Measurements from ENCODE around the gene AFG3L2. TPM values are rescaled to one million over a fixed set of nuclear protein-coding genes. Genes with fewer than 3 reads are reported as not detected.

Gene AFG3L2
- total RNA-seq, 1 experiment from 2014 or later, result 73.5 TPM

DNA sequence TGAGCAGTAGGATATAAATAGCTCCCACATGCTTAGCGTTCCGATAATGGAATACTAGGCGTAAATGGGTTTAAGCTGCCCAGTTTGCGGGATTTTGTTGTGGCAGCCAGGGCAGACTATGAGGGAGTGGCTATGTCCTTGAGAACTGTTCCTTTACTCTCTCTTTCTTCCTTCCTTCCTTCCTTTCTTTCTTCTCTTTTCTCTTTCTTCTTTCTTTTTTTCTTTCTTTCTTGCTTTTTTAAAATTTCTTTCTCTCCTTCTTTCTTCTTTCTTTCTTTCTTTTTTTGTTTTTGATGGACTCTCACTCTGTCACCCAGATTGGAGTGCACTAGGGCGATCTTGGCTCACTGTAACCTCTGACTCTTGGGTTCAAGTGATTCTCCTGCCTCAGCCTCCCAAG lies 21.6 kb upstream of the AFG3L2 start:
- H3K4me2 ChIP-seq (ENCODE audit: insufficient read depth, insufficient read length, low read length), result no peak overlapping the region
- no peak overlapping the region for H2BK120ac ChIP-seq (ENCODE audit: low read depth, low read length, poor library complexity, severe bottlenecking)
- H3K27me3 ChIP-seq (ENCODE audit: insufficient read depth, low read length), result no peaks in the 10 kb centered on the region
- no peak overlapping the region for H3K27ac ChIP-seq (ENCODE audit: insufficient read length, low read depth, low read length)
- no peak overlapping the region for H3K18ac ChIP-seq (ENCODE audit: insufficient read length, low read depth, low read length)
- no peaks in the 10 kb centered on the region for H3K79me1 ChIP-seq (ENCODE audit: insufficient read depth, low read depth, low read length, poor library complexity, severe bottlenecking)
- WGBS (ENCODE audit: extremely low coverage, insufficient read length, low lambda C conversion rate), result no CpG with 5 or more reads among the region's 5 CpGs
- Mint-ChIP-seq H3K4me1 (peaks cover 22 to 23% of the 10 kb centered on the region in 2 experiments), H3K36me3 (ENCODE audit: insufficient read depth in 1 of 3, low read depth in 3 of 3) (no peaks in the 10 kb centered on the region), H3K27ac (no peak overlapping the region), H3K4me3 (no peak overlapping the region), H3K9me3 (no peaks in the 10 kb centered on the region; a peak in 1 of 5 replicates), H3K27me3 (ENCODE audit: low read depth) (peaks cover 10% of the 10 kb centered on the region)
- H2BK15ac ChIP-seq (ENCODE audit: low read depth, low read length), result no peak overlapping the region
- H2BK12ac ChIP-seq (ENCODE audit: insufficient read length, low read depth, low read length), result no peak overlapping the region
- H2AFZ ChIP-seq (ENCODE audit: low read length), result no peak overlapping the region
- H3K4ac ChIP-seq (ENCODE audit: low read depth, low read length), result no peak overlapping the region
- H4K20me1 ChIP-seq (ENCODE audit: control insufficient read depth, insufficient read depth, insufficient read length), result no peaks in the 10 kb centered on the region
- H3K56ac ChIP-seq (ENCODE audit: insufficient read length, low read depth, low read length), result no peak overlapping the region
- no peaks in the 10 kb centered on the region; the same call in 1 of the 2 replicates for H3K4me1 ChIP-seq (ENCODE audit: insufficient read depth, low read length)
- H2BK20ac ChIP-seq (ENCODE audit: low read depth, low read length, poor library complexity, severe bottlenecking), result no peak overlapping the region
- TF ChIP-seq, protein P1, sequence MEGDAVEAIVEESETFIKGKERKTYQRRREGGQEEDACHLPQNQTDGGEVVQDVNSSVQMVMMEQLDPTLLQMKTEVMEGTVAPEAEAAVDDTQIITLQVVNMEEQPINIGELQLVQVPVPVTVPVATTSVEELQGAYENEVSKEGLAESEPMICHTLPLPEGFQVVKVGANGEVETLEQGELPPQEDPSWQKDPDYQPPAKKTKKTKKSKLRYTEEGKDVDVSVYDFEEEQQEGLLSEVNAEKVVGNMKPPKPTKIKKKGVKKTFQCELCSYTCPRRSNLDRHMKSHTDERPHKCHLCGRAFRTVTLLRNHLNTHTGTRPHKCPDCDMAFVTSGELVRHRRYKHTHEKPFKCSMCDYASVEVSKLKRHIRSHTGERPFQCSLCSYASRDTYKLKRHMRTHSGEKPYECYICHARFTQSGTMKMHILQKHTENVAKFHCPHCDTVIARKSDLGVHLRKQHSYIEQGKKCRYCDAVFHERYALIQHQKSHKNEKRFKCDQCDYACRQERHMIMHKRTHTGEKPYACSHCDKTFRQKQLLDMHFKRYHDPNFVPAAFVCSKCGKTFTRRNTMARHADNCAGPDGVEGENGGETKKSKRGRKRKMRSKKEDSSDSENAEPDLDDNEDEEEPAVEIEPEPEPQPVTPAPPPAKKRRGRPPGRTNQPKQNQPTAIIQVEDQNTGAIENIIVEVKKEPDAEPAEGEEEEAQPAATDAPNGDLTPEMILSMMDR (conservative IDR thresholded peaks at IDR 0.05), result no peak
- H3K79me2 ChIP-seq (ENCODE audit: insufficient read depth, low read length), result no peaks in the 10 kb centered on the region
- H3T11ph ChIP-seq (ENCODE audit: low read length), result no peak overlapping the region
- H3K9me3 ChIP-seq (ENCODE audit: control insufficient read depth, low read depth, low read length), result no peaks in the 10 kb centered on the region
- H2AK5ac ChIP-seq (ENCODE audit: insufficient read length, low read length), result no peak overlapping the region
- H4K8ac ChIP-seq (replicated peaks; ENCODE audit: insufficient read length, low read depth, low read length), result no peak overlapping the region
- no peak overlapping the region for H3K23ac ChIP-seq (ENCODE audit: insufficient read length, low read depth, low read length)
- no peaks in the 10 kb centered on the region for H3K23me2 ChIP-seq (ENCODE audit: insufficient read length, low read depth, low read length, poor library complexity, severe bottlenecking)
- DNase-seq, result no peak
- no peak overlapping the region for H4K91ac ChIP-seq (ENCODE audit: insufficient read length, low read depth, low read length)
- H3K9ac ChIP-seq (ENCODE audit: extremely low read depth, insufficient read length, low read length), result no peak overlapping the region
- H4K5ac ChIP-seq (ENCODE audit: insufficient read length, low read depth, low read length), result no peak overlapping the region
- H2BK5ac ChIP-seq (ENCODE audit: insufficient read length, low read length), result no peak overlapping the region
- H3K14ac ChIP-seq (ENCODE audit: insufficient read depth, low read length), result no peak overlapping the region
